DMS 273 (cell line): Measurements from ENCODE around the gene CAD.
A peak's percentile ranks its signal among the peaks of the same experiment; 100 is the strongest.
"Not testable (repeated sequence)": the region's sequence is repeated elsewhere in the genome, so short reads cannot be mapped to it uniquely, and the experiment has no call there.

Experiments
- DNase-seq: peaks from one replicate; lab custom pipeline; 2025; ENCODE audit not compliant: unreplicated experiment; lab: John Stamatoyannopoulos, UW

The CAD gene

GRCh38 chr2:27217173-27218121, at the start of gene CAD:
TSS of gene CAD (plus strand) at chr2:27217369. CDS start at chr2:27217552, 183 bp downstream.
- peak; percentile 96 for DNase-seq

- DNase-seq: no peak
Measured at GRCh38 chr2:27170581-27171337, 46.4 kb upstream of the CAD start.

- no peak for DNase-seq
Measured at GRCh38 chr2:27171351-27171848, 45.8 kb upstream of the CAD start.

- DNase-seq: no peak
Measured at GRCh38 chr2:27174638-27175037, 42.5 kb upstream of the CAD start.

- DNase-seq: no peak
Measured at GRCh38 chr2:27175330-27175729, 41.8 kb upstream of the CAD start.

- not testable (repeated sequence) for DNase-seq
Measured at GRCh38 chr2:27175781-27176180, 41.4 kb upstream of the CAD start.

GRCh38 chr2:27177441-27178351, 39.5 kb upstream of the CAD start:
- no peak for DNase-seq

- no peak for DNase-seq
Measured at GRCh38 chr2:27178469-27178868, 38.7 kb upstream of the CAD start.

GRCh38 chr2:27179344-27180000, 37.7 kb upstream of the CAD start:
- no peak for DNase-seq

GRCh38 chr2:27182346-27182745, 34.8 kb upstream of the CAD start:
- no peak for DNase-seq

GRCh38 chr2:27184115-27184514, 33.1 kb upstream of the CAD start:
- DNase-seq: peak; percentile 47

GRCh38 chr2:27185331-27186026, 31.7 kb upstream of the CAD start:
- DNase-seq: peak; percentile 92

- DNase-seq: no peak
Measured at GRCh38 chr2:27186613-27187345, 30.4 kb upstream of the CAD start.

GRCh38 chr2:27189989-27190388, 27.2 kb upstream of the CAD start:
- no peak for DNase-seq

GRCh38 chr2:27191070-27191829, 25.9 kb upstream of the CAD start:
- peak; percentile 90 for DNase-seq

GRCh38 chr2:27194538-27195354, 22.4 kb upstream of the CAD start:
- DNase-seq: no peak

GRCh38 chr2:27195799-27196198, 21.4 kb upstream of the CAD start:
- DNase-seq: not testable (repeated sequence)
